T-helper 2 cell treated with Interferon-gamma antibody and Interleukin-4, amounts not matched to agents 5 μg/mL and 100 μg/mL, for 36 hours (primary cell): ENCODE data around the gene TMEM245.

Source experiments
- DNase-seq: peaks from one replicate; pipeline ENCODE4 v3.0.0; 2021; ENCODE audit warnings: low spot score
- H3K27ac Mint-ChIP-seq: one replicate; pipeline ENCODE4 v1.8.0; 2021; ENCODE audit warnings: mild to moderate bottlenecking, mixed read lengths
- H3K27me3 Mint-ChIP-seq: one replicate; pipeline ENCODE4 v1.8.0; 2021; ENCODE audit warnings: low read depth, mixed read lengths
- H3K36me3 Mint-ChIP-seq: one replicate; pipeline ENCODE4 v1.8.0; 2021; ENCODE audit warnings: low read depth, mixed read lengths
- H3K4me1 Mint-ChIP-seq: one replicate; pipeline ENCODE4 v1.8.0; 2021; ENCODE audit warnings: low read depth, mixed read lengths
- H3K4me3 Mint-ChIP-seq: one replicate; pipeline ENCODE4 v1.8.0; 2022; ENCODE audit warnings: mild to moderate bottlenecking, moderate library complexity, mixed read lengths
- H3K9me3 Mint-ChIP-seq: one replicate; pipeline ENCODE4 v1.8.0; 2021; ENCODE audit warnings: mixed read lengths

TMEM245 gene

DNA sequence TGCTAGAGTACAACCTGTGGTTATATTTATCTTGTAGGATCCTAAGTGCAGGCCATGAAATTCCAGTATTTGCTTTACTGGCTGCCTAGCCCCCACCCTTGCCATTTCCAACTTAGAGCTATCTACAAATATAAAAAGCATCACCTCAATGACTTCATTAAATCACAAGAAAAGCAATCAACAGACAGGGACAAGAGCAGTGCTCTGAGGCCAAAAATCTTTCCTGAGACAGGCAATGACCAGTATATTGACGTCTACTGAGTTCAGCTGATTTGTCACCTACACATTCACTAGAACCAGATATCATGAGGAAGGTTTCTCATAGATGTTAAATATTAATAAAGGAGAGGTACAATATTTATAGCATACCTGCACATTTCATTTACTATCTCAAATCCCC lies 68.0 kb downstream of the TMEM245 start:
- H3K9me3 Mint-ChIP-seq = no peaks in the 10 kb centered on the region
- H3K27ac Mint-ChIP-seq = no peak overlapping the region
- H3K36me3 Mint-ChIP-seq = peaks cover 66% of the 10 kb centered on the region
- DNase-seq = no peak
- no peaks in the 10 kb centered on the region for H3K27me3 Mint-ChIP-seq
- H3K4me1 Mint-ChIP-seq = peaks cover 14% of the 10 kb centered on the region
- no peak overlapping the region for H3K4me3 Mint-ChIP-seq

DNA sequence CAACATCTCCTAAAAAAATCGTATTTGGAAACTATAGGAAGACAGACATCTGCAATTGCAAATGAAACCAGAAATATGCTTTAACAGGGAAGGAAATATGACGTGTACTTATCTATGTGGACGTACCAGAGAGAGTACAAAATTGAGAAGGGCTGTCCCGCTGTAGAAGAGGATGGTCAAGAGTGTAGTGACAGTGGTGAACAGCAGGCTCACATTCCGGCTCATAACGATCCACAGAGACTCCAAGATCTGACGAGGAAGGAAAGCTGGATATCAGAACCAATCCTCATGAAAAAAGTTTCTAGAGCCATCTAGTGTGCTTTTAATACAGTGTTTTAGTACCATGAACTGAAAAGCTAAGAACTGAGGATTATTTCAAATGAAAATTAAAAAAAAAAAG lies 69.3 kb downstream of the TMEM245 start:
- Mint-ChIP-seq H3K27me3 (no peaks in the 10 kb centered on the region), H3K27ac (no peak overlapping the region), H3K4me3 (no peak overlapping the region), H3K9me3 (no peaks in the 10 kb centered on the region), H3K36me3 (peaks cover 69% of the 10 kb centered on the region), H3K4me1 (peaks cover 23% of the 10 kb centered on the region)
- no peak for DNase-seq

DNA sequence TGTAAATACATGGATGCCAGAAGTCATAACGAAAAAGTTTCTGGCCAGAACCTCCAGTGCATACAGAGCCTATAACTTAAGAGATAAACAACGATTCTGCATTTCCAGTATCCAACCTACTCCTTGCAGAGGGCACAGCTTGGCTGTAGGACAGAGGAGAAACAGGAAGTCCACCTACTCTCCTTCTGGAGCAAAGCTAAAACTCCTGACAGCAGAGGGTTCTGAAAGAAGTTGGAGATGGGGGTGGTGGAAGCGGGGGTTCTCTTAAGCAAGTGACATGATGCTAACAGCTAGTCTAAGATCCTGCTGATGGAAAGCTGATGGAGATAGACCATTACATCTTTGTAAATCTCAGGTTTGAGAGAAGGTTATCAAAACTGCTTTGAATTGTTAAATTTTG lies 70.9 kb downstream of the TMEM245 start:
- Mint-ChIP-seq H3K9me3 (no peaks in the 10 kb centered on the region), H3K27me3 (no peaks in the 10 kb centered on the region), H3K4me3 (no peak overlapping the region), H3K36me3 (peaks cover 70% of the 10 kb centered on the region), H3K27ac (no peak overlapping the region), H3K4me1 (peaks cover 21% of the 10 kb centered on the region)
- DNase-seq = no peak

GRCh38 chr9:109047259-109047658 lies 72.5 kb downstream of the TMEM245 start:
- no peak for DNase-seq
- Mint-ChIP-seq H3K4me1 (peaks cover 21% of the 10 kb centered on the region), H3K9me3 (peaks cover 5% of the 10 kb centered on the region), H3K27me3 (no peaks in the 10 kb centered on the region), H3K4me3 (no peak overlapping the region), H3K27ac (no peak overlapping the region), H3K36me3 (peaks cover 69% of the 10 kb centered on the region)

GRCh38 chr9:109046346-109046745 lies 73.4 kb downstream of the TMEM245 start:
- no peak for DNase-seq
- Mint-ChIP-seq H3K27ac (no peak overlapping the region), H3K4me1 (peaks cover 21% of the 10 kb centered on the region), H3K4me3 (no peak overlapping the region), H3K27me3 (no peaks in the 10 kb centered on the region), H3K36me3 (peaks cover 68% of the 10 kb centered on the region), H3K9me3 (peaks cover 5% of the 10 kb centered on the region)

GRCh38 chr9:109043578-109043977 lies 76.2 kb downstream of the TMEM245 start:
- DNase-seq = no peak
- no peak overlapping the region for H3K4me3 Mint-ChIP-seq
- no peak overlapping the region for H3K27ac Mint-ChIP-seq
- H3K36me3 Mint-ChIP-seq = peaks cover 64% of the 10 kb centered on the region
- no peaks in the 10 kb centered on the region for H3K27me3 Mint-ChIP-seq
- peaks cover 23% of the 10 kb centered on the region for H3K4me1 Mint-ChIP-seq
- peaks cover 5% of the 10 kb centered on the region for H3K9me3 Mint-ChIP-seq

DNA sequence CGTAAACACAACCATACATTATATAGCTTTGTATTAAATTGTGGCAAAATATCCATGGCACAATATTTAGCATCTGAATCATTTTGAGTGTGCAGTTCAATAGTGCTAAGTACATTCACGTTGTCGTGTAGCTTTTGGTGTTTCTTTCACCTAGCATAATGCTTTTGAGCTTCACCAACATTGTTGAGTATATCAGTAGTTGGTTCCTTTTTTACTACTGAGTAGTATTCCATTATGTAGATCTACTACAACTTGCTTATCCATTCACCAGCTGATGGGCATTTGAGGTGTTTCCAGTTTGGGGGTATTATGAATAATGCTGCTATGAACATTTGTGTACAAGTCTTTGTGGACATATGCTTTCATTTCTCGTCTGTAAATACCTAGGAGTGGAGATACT lies 79.2 kb downstream of the TMEM245 start:
- Mint-ChIP-seq H3K4me3 (no peak overlapping the region), H3K36me3 (peaks cover 58% of the 10 kb centered on the region), H3K27ac (no peak overlapping the region), H3K27me3 (no peaks in the 10 kb centered on the region), H3K9me3 (peaks cover 5% of the 10 kb centered on the region), H3K4me1 (peaks cover 3% of the 10 kb centered on the region)
- no peak for DNase-seq

GRCh38 chr9:109039539-109039938 lies 80.2 kb downstream of the TMEM245 start:
- DNase-seq = no peak
- Mint-ChIP-seq H3K27me3 (no peaks in the 10 kb centered on the region), H3K4me3 (no peak overlapping the region), H3K27ac (peak overlapping the region; percentile 1), H3K36me3 (peaks cover 52% of the 10 kb centered on the region), H3K9me3 (peaks cover 5% of the 10 kb centered on the region), H3K4me1 (peaks cover 3% of the 10 kb centered on the region)

GRCh38 chr9:109037946-109038715 lies 81.6 kb downstream of the TMEM245 start:
- Mint-ChIP-seq H3K27me3 (no peaks in the 10 kb centered on the region), H3K36me3 (peaks cover 46% of the 10 kb centered on the region), H3K4me1 (peaks cover 3% of the 10 kb centered on the region), H3K9me3 (peaks cover 1% of the 10 kb centered on the region), H3K4me3 (no peak overlapping the region), H3K27ac (no peak overlapping the region)
- no peak for DNase-seq

- no peak for DNase-seq
- peaks cover 3% of the 10 kb centered on the region for H3K4me1 Mint-ChIP-seq
- H3K36me3 Mint-ChIP-seq = peaks cover 39% of the 10 kb centered on the region
- H3K9me3 Mint-ChIP-seq = no peaks in the 10 kb centered on the region
- H3K27me3 Mint-ChIP-seq = no peaks in the 10 kb centered on the region
- H3K27ac Mint-ChIP-seq = no peak overlapping the region
- no peak overlapping the region for H3K4me3 Mint-ChIP-seq
These were observed 82.7 kb downstream of the TMEM245 start for GRCh38 chr9:109036744-109037680.

GRCh38 chr9:109035684-109036423 lies 83.9 kb downstream of the TMEM245 start:
- Mint-ChIP-seq H3K4me1 (peaks cover 3% of the 10 kb centered on the region), H3K4me3 (no peak overlapping the region), H3K27ac (no peak overlapping the region), H3K36me3 (peaks cover 40% of the 10 kb centered on the region), H3K9me3 (no peaks in the 10 kb centered on the region), H3K27me3 (no peaks in the 10 kb centered on the region)
- DNase-seq = no peak

GRCh38 chr9:109033941-109034700 lies 85.6 kb downstream of the TMEM245 start:
- Mint-ChIP-seq H3K27me3 (no peaks in the 10 kb centered on the region), H3K9me3 (no peaks in the 10 kb centered on the region), H3K36me3 (peaks cover 36% of the 10 kb centered on the region), H3K27ac (no peak overlapping the region), H3K4me1 (peaks cover 2% of the 10 kb centered on the region), H3K4me3 (no peak overlapping the region)
- no peak for DNase-seq

DNA sequence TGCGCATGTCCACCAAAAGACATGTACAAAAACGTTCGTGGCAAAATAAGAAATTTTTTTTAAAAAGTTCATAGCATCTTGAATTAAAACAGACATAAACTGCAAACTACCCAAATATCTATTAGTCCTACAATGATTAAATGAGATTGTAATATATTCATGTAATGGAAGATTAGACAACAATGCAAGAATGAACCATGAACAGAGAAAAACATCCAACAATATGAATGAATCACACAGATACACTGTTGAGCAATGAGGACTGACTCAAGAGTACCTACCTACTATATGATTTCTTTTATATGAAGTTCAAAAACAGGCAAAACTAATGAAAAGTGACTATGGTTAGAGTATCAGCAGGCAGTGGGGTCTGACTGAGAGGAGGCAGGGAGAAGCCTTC lies 88.5 kb downstream of the TMEM245 start:
- no peak overlapping the region for H3K27ac Mint-ChIP-seq
- no peak for DNase-seq

More for the DNA sequence above, 88.5 kb downstream of the TMEM245 start:
- Mint-ChIP-seq H3K4me3 (no peak overlapping the region), H3K27me3 (no peaks in the 10 kb centered on the region), H3K36me3 (peaks cover 22% of the 10 kb centered on the region), H3K4me1 (no peaks in the 10 kb centered on the region), H3K9me3 (no peaks in the 10 kb centered on the region)
